ENCODE results near the gene ALG14.

Gene ALG14

GRCh38 chr1:95072532-95073419, at the start of gene ALG14:
Gene ALG14, minus strand, starts transcription at chr1:95072951. Its CDS starts 53 bp downstream, at chr1:95072898.
- Histone ChIP-seq H3K27me3 (ENCODE audit: insufficient read depth, low read length) (no peaks in the 10 kb centered on the region), H3K4me1 (ENCODE audit: insufficient read depth, low read length, severe bottlenecking) (peaks cover 15% of the 10 kb centered on the region), H3K27ac (ENCODE audit: low read depth, low read length, poor library complexity, severe bottlenecking) (peak within 1 kb of the TSS; percentile 34), H2AFZ (ENCODE audit: low read length) (peak within 1 kb of the TSS; percentile 95), H4K20me1 (ENCODE audit: insufficient read depth, low read length) (no peaks in the 10 kb centered on the region), H3K4me2 (ENCODE audit: low read length) (peak within 1 kb of the TSS; percentile 87), H3K9ac (ENCODE audit: low read length) (peak within 1 kb of the TSS; percentile 83), H3F3A (ENCODE audit: insufficient read depth, low read length) (no peaks in the 10 kb centered on the region), H3K9me3 (ENCODE audit: low read length) (no peaks in the 10 kb centered on the region), H3K4me3 (ENCODE audit: low read depth, low read length, poor library complexity, severe bottlenecking) (peak within 1 kb of the TSS; percentile 84), H3K36me3 (ENCODE audit: insufficient read depth, low read length) (no peaks in the 10 kb centered on the region), H3K9me2 (ENCODE audit: low read depth, low read length) (no peaks in the 10 kb centered on the region), H3K79me2 (ENCODE audit: insufficient read depth, low read length) (no peaks in the 10 kb centered on the region)
- TF ChIP-seq EZH2 (IDR thresholded peaks at IDR 0.05; ENCODE audit: borderline replicate concordance, low read length) (no peak), CTCF (IDR thresholded peaks at IDR 0.05; ENCODE audit: low read length) (no peak)

- no peak overlapping the region for H2AFZ ChIP-seq (ENCODE audit: low read length)
- no peaks in the 10 kb centered on the region for H3K9me2 ChIP-seq (ENCODE audit: low read depth, low read length)
- TF ChIP-seq EZH2 (IDR thresholded peaks at IDR 0.05; ENCODE audit: borderline replicate concordance, low read length) = no peak
- no peak for TF ChIP-seq CTCF (IDR thresholded peaks at IDR 0.05; ENCODE audit: low read length)
- no peak overlapping the region for H3K9ac ChIP-seq (ENCODE audit: low read length)
- H3K36me3 ChIP-seq (ENCODE audit: insufficient read depth, low read length) = no peaks in the 10 kb centered on the region
- no peaks in the 10 kb centered on the region for H3F3A ChIP-seq (ENCODE audit: insufficient read depth, low read length)
- no peak overlapping the region for H3K4me2 ChIP-seq (ENCODE audit: low read length)
- no peaks in the 10 kb centered on the region for H3K9me3 ChIP-seq (ENCODE audit: low read length)
- H3K27ac ChIP-seq (ENCODE audit: low read depth, low read length, poor library complexity, severe bottlenecking) = no peak overlapping the region
- H3K4me1 ChIP-seq (ENCODE audit: insufficient read depth, low read length, severe bottlenecking) = peaks cover 6% of the 10 kb centered on the region
- no peaks in the 10 kb centered on the region for H3K27me3 ChIP-seq (ENCODE audit: insufficient read depth, low read length)
- no peaks in the 10 kb centered on the region for H4K20me1 ChIP-seq (ENCODE audit: insufficient read depth, low read length)
- no peak overlapping the region for H3K4me3 ChIP-seq (ENCODE audit: low read depth, low read length, poor library complexity, severe bottlenecking)
- no peaks in the 10 kb centered on the region for H3K79me2 ChIP-seq (ENCODE audit: insufficient read depth, low read length)
Observed at GRCh38 chr1:95122151-95122697, 49.5 kb upstream of the ALG14 start.

- TF ChIP-seq CTCF (IDR thresholded peaks at IDR 0.05; ENCODE audit: low read length) = no peak
- no peak for TF ChIP-seq EZH2 (IDR thresholded peaks at IDR 0.05; ENCODE audit: borderline replicate concordance, low read length)
- no peaks in the 10 kb centered on the region for H4K20me1 ChIP-seq (ENCODE audit: insufficient read depth, low read length)
- no peak overlapping the region for H3K4me2 ChIP-seq (ENCODE audit: low read length)
- no peaks in the 10 kb centered on the region for H3K9me3 ChIP-seq (ENCODE audit: low read length)
- peaks cover 14% of the 10 kb centered on the region for H3K4me1 ChIP-seq (ENCODE audit: insufficient read depth, low read length, severe bottlenecking)
- H3K9me2 ChIP-seq (ENCODE audit: low read depth, low read length) = no peaks in the 10 kb centered on the region
- no peaks in the 10 kb centered on the region; the same call in 1 of the 2 replicates for H3K27me3 ChIP-seq (ENCODE audit: insufficient read depth, low read length)
- H3K4me3 ChIP-seq (ENCODE audit: low read depth, low read length, poor library complexity, severe bottlenecking) = no peak overlapping the region
- no peaks in the 10 kb centered on the region for H3K36me3 ChIP-seq (ENCODE audit: insufficient read depth, low read length)
- H3K9ac ChIP-seq (ENCODE audit: low read length) = no peak overlapping the region
- no peak overlapping the region for H2AFZ ChIP-seq (ENCODE audit: low read length)
- no peak overlapping the region for H3K27ac ChIP-seq (ENCODE audit: low read depth, low read length, poor library complexity, severe bottlenecking)
- H3K79me2 ChIP-seq (ENCODE audit: insufficient read depth, low read length) = no peaks in the 10 kb centered on the region
- no peaks in the 10 kb centered on the region for H3F3A ChIP-seq (ENCODE audit: insufficient read depth, low read length)
Observed at GRCh38 chr1:95119273-95119672, 46.5 kb upstream of the ALG14 start.

Measured in OCI-LY1 (cell line).